Fibroblast of villous mesenchyme (primary cell): ENCODE data around the gene MADD. TPM values are rescaled to one million over a fixed set of nuclear protein-coding genes. Genes with fewer than 3 reads are reported as not detected.

Experiments
- DNase-seq: peaks from one replicate; pipeline ENCODE4 v3.0.0-alpha.2; 2010; ENCODE audit warnings: low read depth
- H3K4me3 ChIP-seq: 2 replicates; pipeline ENCODE4 v1.5.1; 2011; ENCODE audit warnings: low read depth, mild to moderate bottlenecking, low read length
- total RNA-seq: library from RNA; depleted of rRNA; stranded (reverse); fragments of >200 nt; gene quantifications from 2 replicates; pipeline ENCODE4 v1.2.3, GENCODE V29; 2012
- TF ChIP-seq, protein P1 (sequence below): IDR thresholded peaks from 2 replicates; pipeline ENCODE4 v1.5.1; 2012; ENCODE audit warnings: low read depth, mild to moderate bottlenecking, low read length; ENCODE audit not compliant: insufficient read depth

The MADD gene
- total RNA-seq, 1 donor, result 27.2 TPM

DNA sequence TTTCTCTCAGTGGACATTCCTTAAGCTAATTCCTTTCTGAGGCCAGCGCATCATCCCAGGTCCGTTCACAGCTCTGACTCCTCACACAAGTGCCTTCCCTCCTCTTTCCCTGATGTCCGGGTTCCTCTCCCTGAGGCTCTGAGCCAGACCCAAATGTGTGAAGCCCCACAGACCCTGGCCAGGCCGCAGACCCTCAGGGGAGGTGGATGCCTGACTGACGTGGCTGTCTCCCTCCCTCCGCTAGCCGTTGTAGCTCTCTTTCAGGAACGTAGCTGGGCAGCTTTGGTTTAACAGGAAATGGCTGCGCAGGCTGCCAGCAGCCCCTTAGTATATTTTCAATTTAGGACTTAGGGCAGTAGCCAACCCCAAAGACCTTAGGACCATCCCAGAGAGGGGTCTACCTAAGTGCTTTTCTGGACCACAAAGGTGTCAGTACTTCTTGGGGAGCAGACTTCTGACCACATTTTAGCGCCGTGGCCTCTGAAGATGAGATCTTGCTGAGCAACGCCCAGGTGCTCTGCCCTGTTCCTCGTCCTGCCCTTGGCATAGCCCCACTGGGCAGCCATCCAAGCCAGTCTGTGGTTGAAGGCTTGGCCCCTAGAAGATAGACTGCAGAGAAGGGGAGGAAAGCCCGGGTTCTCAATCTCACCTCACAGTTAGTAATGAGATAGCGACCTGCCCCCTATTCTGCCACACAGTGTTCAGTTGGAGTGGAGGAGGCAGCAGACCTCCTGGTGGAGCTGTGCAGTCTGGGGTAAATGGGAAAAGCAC, 55.5 kb downstream of the MADD start:
- DNase-seq, result no peak

DNA sequence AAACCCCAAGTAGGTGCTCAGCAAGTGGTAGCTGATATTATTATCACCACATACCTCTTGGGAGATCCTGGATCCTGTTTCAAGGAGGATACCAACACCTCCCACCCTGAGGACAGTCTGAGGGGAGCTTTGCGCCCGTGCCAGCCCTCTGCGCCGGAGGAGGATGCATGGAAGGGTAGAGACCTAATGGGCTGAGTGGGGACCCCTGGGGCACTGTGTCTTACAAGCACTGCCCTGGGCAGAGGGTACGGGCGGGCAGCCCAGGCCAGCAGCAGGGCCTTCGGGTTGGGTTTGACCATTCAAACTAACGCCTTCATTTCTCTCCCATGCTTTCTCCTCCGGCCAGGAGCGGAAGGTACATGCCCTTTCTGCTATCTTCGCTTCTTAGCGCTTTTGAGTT, 56.3 kb downstream of the MADD start:
- TF ChIP-seq, protein P1, sequence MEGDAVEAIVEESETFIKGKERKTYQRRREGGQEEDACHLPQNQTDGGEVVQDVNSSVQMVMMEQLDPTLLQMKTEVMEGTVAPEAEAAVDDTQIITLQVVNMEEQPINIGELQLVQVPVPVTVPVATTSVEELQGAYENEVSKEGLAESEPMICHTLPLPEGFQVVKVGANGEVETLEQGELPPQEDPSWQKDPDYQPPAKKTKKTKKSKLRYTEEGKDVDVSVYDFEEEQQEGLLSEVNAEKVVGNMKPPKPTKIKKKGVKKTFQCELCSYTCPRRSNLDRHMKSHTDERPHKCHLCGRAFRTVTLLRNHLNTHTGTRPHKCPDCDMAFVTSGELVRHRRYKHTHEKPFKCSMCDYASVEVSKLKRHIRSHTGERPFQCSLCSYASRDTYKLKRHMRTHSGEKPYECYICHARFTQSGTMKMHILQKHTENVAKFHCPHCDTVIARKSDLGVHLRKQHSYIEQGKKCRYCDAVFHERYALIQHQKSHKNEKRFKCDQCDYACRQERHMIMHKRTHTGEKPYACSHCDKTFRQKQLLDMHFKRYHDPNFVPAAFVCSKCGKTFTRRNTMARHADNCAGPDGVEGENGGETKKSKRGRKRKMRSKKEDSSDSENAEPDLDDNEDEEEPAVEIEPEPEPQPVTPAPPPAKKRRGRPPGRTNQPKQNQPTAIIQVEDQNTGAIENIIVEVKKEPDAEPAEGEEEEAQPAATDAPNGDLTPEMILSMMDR, result no peak
- no peak for DNase-seq
- H3K4me3 ChIP-seq, result no peak overlapping the region

More for the DNA sequence above, 55.5 kb downstream of the MADD start:
- no peak overlapping the region for H3K4me3 ChIP-seq
- TF ChIP-seq, protein P1, result no peak

DNA sequence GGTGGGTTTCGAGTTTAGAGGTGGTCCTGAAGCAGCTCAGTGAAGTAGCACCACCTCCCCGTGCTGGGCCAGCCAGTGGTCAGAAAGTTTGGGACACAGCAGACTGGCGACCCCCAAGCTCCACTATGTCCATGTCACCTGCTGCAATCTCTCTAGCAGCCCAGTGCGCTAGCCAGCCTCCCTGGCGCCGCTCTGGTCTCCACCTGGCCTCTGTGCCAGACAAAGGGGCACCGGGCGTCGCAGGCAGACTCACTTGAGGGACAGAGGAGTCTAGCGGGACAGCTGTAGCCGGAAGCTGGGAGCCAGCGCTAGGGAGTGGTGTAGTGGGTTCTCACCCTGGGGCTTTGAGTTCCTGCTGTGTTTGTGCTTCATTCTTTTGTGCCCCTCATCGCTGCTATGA, 57.1 kb downstream of the MADD start:
- no peak for DNase-seq
- TF ChIP-seq, protein P1, result no peak
- H3K4me3 ChIP-seq, result no peak overlapping the region

DNA sequence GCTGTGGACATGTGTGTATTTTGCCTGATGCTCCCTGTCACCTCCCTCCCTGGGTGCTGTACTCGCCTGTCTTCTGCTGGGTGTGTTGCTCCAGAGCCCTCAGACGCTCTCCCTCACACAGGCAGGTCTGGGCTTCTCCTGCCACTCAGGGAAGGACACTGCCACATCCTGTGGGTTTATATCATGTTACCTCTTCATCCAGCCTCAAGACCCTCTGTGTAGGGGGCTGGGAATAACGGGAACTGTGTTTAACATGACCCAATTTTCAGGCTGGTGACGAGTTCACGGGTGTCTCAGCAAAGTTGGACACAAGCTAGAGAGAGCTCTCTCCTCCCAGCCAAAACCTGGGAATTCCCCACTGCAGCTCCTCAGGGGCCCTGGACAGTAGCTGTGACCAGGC, 58.0 kb downstream of the MADD start:
- TF ChIP-seq, protein P1, result no peak
- DNase-seq, result no peak
- H3K4me3 ChIP-seq, result no peak overlapping the region

DNA sequence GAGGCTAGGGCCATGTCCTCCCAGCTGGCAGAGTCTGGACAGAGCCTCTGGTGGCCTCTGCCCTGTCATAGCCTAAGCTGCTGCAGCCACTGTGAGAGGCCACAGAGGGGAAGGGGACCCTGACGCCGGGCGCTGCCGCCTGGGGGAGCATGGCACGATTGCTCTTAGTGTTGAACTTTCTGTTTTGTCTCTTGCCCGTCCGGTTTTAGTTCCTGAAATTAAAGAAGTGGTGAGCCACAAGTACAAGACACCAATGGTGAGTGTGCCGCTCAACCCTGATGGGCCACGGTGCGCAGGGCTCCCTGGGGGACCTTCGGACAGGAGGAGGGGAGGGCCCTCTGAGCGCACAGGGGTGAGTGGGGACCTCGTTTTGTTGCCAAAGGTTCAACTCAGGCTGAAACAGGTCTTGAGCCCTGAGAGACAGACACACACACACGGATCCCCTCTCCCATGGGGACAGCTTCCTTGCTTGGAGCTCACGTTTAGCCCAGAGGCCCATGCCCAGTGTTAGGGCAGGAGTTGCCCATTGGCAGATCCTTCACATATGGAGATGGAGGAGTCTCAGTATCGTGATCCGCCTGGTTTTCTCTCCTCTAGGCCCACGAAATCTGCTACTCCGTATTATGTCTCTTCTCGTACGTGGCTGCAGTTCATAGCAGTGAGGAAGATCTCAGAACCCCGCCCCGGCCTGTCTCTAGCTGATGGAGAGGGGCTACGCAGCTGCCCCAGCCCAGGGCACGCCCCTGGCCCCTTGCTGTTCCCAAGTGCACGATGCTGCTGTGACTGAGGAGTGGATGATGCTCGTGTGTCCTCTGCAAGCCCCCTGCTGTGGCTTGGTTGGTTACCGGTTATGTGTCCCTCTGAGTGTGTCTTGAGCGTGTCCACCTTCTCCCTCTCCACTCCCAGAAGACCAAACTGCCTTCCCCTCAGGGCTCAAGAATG, 58.8 kb downstream of the MADD start:
- no peak for DNase-seq

DNA sequence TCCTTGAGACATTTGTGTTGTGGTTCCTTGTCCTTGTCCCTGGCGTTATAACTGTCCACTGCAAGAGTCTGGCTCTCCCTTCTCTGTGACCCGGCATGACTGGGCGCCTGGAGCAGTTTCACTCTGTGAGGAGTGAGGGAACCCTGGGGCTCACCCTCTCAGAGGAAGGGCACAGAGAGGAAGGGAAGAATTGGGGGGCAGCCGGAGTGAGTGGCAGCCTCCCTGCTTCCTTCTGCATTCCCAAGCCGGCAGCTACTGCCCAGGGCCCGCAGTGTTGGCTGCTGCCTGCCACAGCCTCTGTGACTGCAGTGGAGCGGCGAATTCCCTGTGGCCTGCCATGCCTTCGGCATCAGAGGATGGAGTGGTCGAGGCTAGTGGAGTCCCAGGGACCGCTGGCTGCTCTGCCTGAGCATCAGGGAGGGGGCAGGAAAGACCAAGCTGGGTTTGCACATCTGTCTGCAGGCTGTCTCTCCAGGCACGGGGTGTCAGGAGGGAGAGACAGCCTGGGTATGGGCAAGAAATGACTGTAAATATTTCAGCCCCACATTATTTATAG, 59.6 kb downstream of the MADD start:
- H3K4me3 ChIP-seq, result no peak overlapping the region
- TF ChIP-seq, protein P1, result no peak
- DNase-seq, result no peak

More for the DNA sequence above, 58.8 kb downstream of the MADD start:
- TF ChIP-seq, protein P1, result no peak
- no peak overlapping the region for H3K4me3 ChIP-seq
